HG03520 (cell line): ENCODE data around the gene TTBK2.
"Not testable (repeated sequence)": the region's sequence is repeated elsewhere in the genome, so short reads cannot be mapped to it uniquely, and the experiment has no call there.

ENCODE experiments used
- ATAC-seq: cut with Tn5 transposase; IDR thresholded peaks from one replicate; pipeline ENCODE4 v1.9.1; 2021; ENCODE audit warnings: mild to moderate bottlenecking, moderate library complexity; ENCODE audit not compliant: unreplicated experiment

Gene TTBK2

DNA sequence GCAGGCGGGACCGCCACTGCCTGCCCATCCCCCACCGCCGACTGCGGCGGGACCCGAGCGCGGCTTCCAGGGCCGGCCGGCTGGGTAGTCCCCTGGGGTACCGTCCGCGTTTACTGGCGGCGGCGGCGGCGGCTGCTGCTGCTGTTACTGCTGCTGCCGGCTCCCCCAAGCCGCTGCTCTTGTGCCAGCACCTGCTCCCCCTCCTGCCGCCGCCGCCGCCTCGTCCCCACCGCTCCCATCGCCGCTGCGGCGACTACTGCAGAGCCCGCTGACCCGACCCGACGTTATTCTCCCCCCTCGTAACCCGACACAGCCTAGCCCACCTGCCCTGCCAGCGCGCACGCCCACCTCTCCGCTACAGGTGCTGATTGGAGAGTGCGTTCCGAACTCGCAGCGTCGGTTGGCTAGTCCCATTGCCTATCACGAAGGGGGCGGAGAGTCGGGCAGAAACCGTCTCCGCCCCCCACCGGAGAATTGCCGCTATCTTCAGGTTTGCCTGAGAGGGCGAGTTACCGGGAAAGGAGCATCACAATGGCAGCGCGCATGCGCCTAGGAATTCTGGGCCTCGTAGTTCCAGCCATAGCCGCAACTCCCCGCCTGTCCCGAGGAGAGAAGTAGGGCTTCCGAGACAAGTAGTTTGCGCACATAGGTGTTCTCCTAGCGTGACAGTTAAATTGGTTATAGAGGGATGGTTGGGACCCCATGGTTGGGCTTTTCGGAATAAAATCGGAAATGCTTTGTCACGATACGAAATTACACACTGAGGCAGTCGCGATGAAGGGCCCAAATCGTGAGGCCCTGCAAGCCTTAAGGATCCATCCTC is at the start of gene TTBK2:
TTBK2 (minus strand) TSS at position 260 of the 823 bp plus-strand sequence. CDS start 42,161 bp downstream, outside the sequence.
- ATAC-seq: peak; percentile 91

DNA sequence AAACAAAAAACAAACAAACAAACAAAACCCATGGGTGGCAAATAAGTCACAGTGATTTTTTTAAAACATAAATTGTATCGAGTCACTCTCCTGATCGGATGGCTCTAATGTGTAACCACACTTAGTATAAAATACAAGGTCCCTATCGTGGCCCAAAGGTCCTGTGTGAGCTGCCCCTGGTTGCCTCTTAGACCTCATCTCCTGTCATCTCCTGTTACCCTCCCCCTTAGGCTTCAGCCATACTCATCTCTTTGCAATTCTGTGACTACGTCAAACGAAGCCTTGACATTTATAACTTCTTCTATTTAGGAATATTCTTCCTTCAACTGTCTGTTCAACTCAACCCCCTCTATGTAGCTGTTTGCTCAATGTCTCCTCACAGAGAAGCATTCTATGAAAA is 43.9 kb upstream of the TTBK2 start:
- no peak for ATAC-seq

DNA sequence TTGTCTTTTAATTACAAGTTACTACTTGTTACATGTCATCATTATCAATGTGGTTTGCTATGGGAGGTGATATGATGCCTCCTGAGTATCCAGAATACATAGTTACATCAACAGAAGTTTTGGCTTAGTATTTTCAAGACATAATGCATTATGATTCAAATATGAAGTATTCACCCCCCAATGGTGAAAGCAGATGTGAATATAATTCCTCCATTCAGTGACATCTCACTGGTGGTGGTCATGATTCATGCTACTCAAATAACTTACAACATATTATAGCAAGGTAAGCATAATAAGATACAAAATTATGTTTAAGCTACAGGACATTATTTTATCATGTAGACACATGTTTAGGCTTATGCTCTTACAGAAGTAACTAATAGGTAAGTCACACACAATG is 34.9 kb upstream of the TTBK2 start:
- ATAC-seq: no peak

DNA sequence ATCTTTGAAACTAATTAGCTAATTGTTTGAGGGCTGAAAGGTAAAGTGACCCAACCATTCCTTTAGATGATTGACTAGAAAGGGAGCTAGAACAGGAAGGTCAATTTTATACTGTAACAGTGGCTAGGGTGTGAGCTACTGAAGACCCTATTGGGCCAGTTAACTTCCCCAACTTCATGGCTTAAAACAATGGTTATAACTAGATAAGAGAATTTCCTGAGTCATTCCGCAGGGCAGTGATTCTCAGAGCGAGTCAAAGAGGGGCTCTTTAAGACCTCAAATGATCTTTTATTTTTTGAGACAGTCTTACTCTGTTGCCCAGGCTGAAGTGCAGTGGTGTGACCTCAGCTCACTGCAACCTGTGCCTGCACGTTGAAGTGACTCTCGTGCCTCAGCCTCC is 33.7 kb upstream of the TTBK2 start:
- ATAC-seq: no peak

DNA sequence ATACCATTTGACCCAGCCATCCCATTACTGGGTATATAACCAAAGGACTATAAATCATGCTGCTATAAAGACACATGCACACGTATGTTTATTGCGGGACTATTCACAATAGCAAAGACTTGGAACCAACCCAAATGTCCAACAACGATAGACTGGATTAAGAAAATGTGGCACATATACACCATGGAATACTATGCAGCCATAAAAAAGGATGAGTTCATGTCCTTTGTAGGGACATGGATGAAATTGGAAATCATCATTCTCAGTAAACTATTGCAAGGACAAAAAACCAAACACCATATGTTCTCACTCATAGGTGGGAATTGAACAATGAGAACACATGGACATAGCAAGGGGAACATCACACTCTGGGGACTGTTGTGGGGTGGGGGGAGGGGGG is 28.3 kb upstream of the TTBK2 start:
- not testable (repeated sequence) for ATAC-seq

DNA sequence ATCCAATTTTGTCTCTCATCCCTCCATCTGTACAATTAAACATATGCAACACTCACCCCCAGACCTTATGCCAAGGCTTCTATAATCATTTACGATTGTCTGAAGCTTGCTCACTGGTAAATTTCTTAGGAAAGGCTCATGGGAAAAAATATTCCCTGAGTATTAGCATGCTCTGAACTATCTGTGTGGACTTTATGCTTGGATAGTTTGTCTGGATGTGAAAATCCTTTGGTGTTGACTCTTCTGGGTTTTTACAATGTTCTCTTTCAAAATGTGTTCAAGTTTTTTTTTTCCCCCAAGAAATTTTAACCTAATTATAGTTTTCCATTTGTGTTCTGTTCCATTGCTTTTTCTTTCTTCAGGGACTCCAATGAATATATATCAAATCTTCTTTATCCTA is 19.9 kb upstream of the TTBK2 start:
- ATAC-seq: no peak

DNA sequence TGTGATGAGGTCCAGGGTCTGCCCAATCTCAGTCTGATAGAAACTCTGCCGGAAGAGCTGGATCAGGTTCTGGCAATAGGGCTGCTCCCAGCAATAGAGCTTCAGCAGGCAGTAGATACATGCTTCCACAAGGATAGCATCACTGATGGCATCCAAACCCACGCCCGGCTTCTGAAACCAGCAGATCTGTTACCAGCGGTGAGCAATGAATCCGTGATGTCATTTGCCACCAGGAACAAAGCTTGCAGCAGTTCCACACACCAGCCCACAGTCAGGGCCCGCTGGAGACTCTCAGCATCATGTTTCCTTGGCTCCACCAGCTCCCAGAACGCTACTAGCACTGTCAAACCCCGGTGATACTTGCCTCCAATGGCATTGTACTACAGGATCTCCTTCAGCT is 19.3 kb upstream of the TTBK2 start:
- ATAC-seq: no peak

DNA sequence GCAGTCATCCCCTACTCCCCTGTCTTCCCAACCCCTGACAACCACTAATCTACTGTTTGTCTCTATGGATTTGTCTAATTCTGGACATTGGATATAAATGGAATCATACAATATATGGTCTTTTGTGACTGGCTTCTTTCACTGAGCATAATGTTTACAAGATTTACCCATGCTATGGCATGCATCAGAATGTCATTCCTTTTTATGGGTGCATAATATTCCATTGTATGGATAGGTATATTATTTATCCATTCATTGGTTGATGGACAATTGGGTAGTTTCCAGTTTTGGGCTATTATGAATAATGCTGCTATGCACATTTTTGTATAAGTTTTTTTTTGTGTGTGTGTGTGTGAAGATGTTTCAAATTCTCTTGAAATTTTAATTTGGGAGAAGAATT is 16.6 kb upstream of the TTBK2 start:
- no peak for ATAC-seq

DNA sequence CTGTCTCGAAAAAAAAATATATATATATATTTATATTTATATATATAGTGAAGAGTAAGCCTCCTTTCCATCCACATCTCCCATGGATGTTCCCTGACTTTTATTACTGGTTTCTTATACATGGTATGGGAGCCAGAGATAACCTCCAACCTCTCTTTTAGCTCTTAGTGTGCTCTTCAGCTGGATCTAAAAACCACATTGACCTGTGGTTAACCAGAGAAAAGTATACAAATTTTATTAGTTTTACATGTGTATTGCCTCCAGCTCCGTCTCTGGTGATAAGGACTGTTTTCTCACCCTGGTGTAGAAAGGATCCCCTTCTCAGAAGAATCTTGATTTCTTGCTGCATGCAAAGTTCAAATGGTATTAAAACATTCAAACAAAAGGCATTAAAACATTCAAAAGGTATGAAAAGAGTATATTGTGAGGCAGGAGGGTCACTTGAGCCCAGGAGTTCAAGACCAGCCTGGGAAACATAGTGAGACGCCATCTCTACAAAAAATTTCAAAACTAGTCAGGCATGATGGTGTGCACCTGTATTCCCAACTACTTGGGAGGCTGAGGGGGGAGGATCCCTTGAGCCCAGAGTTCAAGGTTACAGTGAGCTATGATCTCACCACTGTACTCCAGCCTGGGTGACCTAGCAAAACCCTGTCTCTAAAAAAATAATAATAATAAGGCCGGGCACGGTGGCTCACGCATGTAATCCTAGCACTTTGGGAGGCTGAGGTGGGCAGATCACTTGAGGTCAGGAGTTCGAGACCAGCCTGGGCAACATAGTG is 13.5 kb upstream of the TTBK2 start:
- no peak for ATAC-seq

DNA sequence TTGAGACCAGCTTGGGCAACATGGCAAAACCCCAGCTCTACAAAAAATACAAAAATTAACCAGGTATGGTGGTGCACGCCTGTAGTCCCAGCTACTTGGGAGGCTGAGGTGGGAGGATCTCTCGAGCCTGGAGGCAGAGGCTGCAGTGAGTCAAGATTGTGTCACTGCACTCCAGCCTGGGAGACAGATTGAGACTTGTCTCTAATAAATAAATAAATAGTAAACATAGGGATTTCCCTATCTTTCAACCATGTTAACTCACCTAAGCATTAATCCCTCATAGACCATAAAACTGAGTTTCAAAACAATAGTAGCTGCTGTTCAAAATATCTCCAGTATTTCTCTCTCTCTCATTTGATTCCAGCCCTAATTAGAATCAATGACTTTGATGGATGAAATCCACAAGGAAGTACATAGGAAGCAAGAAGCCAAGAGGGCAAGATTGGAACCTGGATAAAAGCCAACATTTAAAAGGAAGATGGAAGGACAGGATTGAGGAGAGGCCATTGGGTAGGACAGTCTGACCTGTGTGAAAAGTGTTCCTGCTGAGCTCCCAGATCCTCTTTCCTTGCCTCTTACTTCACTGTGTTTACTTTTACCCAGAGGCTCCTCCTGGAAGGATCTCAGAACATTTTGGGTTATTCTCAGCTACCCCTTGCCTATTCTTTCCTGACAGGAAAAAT is 12.4 kb upstream of the TTBK2 start:
- no peak for ATAC-seq

DNA sequence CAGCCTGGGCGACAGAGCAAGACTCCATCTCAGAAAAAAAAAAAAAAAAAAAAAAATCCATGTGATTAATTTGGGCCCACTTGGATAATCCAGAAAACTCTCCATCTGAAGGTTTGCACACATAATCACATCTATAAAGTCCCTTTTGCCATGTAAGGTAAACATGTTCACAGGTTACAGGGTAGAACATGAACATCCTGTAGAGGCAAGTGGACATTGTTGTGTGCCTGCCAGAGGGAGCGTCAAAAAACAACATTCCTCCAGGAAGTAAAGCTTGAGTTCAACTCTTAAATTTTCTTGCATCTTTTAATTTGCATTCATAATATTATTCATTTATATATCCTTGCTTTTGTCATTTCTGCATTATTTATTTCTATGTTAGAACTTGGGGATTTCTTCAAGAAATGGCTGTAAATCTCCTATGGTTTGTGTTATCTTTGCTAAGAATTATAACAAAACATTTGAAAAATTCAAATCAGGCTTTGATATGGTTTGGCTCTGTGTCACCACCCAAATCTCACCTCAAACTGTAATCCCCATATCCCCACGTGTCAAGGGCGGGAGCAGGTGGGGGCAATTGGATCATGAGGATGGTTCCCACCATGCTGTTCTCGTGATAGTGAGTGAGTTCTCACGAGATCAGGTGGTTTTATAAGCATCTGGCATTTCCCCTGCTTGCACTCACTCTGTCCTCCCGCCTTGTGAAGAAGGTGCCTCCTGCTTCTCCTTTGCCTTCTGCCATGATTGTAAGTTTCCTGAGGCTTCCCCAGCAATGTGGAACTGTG is 11.3 kb upstream of the TTBK2 start:
- ATAC-seq: no peak

DNA sequence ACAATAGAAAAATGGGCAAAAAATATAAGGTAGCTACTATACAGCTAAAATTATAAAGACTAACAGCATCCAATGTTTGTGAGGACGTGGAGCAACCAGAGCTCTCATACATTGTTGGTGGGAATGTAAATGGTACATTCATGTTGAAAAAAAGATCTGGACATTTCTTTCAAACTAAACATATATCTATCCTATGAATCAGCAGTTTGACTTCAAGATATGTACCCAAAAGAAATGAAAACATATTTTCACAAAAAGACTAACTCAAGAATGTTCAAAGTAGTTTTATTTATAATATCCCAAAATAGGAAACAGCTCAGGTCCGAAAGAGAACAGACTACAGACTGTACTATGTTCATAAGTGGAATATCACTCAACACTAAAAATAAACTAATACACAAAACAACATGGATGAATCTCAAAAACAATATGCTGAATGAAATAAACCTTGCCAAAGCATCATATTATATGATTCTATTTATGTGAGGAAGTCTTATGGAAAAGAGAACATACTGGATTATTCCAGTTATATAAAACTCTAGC is 8.8 kb upstream of the TTBK2 start:
- ATAC-seq: no peak

DNA sequence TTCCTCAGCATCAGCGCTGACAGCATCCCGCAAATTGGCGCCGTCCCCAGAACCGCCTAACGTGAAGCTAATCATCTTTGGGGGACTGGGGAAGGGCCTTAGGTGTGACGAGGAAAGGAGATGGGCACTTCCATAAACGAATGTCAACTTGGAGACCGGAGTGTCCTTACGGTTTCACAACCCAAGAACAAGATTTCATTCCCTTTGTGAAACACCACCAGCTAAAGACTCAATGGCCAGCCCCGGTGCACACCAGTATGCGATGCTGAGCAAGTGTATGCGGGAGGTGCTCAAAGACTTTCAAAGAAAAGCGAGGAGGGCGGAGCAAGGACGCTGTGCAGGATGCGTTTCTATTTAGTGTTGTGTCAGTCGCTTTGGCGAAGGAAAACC is 759 bp upstream of the TTBK2 start:
- ATAC-seq: no peak

DNA sequence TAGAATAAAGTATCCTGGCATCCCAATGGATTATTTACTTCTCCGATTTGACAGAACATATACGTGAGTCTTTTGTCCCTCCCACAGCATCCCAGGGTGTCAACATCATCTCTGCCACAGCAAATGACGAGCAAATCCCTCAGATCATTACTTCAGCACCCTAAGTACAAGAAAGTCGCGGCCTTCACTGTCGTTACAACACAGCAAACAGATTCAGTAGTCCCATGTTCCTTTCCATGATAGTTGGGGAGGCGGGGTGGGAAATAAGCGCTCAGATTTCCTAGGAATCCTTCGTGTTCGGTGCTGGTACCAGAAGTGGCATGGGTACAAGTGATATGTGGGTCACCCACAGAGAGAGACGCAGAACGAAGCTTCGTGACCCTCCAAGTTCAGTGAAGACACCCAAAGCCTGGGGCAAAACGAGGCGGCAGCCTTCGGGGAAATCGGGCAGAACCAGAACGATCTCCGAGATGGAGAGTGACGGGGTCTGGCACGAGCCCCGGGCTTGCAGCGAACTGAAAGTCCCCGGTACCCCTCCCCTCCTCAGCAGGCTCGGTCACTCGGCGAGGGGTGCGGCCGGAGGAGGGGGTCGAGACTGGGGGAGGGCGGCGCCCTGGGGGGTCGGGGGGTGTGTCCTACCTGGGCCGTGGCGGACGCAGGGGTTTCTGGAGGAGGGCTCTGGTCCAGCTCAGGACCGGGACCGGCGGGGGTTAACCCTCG is 619 bp downstream of the TTBK2 start:
- no peak for ATAC-seq

DNA sequence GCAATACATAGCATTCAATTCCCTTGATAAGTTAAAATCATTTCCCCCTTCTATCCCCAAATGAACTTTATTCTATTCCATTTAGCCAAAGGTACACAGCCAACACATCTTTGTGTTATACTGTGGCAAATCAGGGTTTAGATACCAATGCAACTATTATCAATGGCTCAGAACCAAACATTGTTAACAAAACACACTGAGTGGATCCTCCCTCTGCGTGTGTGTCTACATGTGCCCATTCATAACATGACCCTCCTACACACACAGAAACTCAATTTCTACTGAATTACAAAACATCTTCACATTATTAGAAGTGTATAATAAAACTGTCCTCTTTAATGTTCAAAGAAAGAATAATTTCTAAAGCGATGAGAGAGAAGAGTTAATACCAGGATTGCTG is 1.3 kb downstream of the TTBK2 start:
- ATAC-seq: no peak

DNA sequence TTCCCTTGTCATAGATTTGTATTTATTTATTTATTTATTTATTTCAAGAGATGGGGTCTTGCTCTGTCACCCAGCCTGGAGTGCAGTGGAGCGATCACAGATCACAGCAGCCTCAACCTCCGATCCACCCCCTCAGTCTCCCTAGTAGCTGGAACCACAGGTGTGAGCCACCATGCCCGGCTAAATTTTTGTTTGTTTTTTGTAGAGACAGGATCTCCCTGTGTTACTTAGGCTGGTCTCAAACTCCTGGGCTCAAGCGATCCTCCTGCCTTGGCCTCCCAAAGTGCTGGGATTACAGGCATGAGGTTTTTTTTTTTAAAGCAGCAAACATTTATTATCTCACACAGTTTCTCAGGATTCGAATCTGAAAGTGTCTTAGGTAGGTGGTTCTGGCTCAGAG is 2.5 kb downstream of the TTBK2 start:
- no peak for ATAC-seq

DNA sequence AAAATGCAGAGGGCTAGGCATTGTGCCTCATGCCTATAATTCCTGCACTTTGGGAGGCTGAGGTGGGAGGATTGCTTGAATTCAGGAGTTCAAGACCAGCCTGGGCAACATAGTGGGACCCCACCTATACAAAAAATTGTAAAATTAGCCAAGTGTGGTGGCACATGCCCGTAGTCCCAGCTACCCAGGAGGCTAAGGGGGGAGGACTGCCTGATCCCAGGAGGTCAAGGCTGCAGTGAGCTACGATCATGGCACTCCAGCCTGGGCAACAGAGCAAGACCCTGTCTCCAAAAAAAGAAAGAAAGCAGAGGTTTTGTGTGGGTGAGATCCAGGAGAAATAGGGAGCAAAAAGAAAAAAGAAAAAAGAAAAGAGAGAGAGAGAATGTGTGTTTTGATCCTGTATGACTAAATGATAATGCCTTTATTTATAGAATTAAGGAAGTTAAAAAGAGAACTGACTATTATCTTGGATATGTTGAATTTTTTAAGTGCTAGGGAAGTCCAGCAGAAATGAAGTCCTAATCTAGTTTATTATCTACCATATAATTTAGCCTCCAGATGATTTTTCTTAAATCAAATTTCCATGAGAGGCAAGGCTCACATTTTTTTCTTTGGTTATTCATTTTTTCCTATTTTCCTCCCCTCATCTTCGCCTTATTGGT is 4.8 kb downstream of the TTBK2 start:
- ATAC-seq: no peak

DNA sequence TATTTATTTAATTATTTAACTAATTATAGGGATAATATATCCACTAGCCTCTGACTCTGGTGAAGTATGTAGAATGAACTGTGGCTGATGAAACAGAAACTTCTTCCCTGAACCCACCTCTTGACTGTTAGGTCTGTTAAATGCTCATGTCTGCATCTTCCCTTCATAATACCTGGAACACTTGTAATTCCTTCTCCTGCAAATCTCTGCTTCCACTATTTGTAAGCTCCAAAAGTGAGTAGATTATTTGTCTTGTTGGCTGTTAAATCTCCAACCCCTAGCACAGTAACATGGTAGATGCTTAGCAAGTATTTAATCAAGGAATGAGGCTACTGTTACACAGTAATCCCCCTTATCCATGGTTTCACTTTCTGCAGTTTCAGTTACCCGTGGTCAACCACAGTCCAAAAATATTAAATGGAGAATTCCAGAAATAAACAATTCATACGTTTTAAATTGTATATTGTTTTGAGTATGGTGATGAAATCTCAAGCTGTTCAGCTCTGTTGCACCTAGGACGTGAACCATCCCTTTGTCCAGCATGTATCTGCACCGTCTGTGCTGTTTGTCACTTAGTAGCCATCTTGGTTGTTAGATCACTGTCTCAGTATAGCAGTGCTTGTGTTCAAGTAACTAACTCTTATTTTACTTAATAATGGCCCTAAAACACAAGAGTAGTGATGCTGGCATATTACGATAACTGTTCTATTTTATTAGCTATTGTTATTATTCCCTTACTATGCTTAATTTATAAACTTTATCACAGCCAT is 5.7 kb downstream of the TTBK2 start:
- no peak for ATAC-seq
